K562 (cell line): ENCODE data around the gene CORO6. TPM values are rescaled to one million over a fixed set of nuclear protein-coding genes. Genes with fewer than 3 reads are reported as not detected.

Experiments
- ATF1 ChIP-seq, 2 experiments: fragments of 450-650 bp in 1 of 2; IDR thresholded peaks; 2 replicates each; pipeline ENCODE4 v1.6.1; 2016; ENCODE audit warnings: missing compliant biosample characterization in 1 of 2, missing genetic modification characterization in 1 of 2
- C11orf30 ChIP-seq: fragments of 450-650 bp; IDR thresholded peaks from 2 replicates; pipeline ENCODE4 v1.6.1; 2016; ENCODE audit warnings: low read depth, mild to moderate bottlenecking
- DACH1 ChIP-seq: fragments of 450-650 bp; IDR thresholded peaks from 2 replicates; pipeline ENCODE4 v1.6.1; 2018; ENCODE audit not compliant: partially characterized antibody
- ETS1 ChIP-seq: conservative IDR thresholded peaks from 2 replicates; pipeline ENCODE4 v1.6.1; 2011; ENCODE audit warnings: low read depth, mild to moderate bottlenecking, low read length; ENCODE audit not compliant: control insufficient read depth
- GATAD2B ChIP-seq: fragments of 450-650 bp; IDR thresholded peaks from 2 replicates; pipeline ENCODE4 v1.6.1; 2017; ENCODE audit warnings: mild to moderate bottlenecking, borderline replicate concordance
- HMG20A ChIP-seq: fragments of 450-650 bp; formaldehyde crosslinking; conservative IDR thresholded peaks from 2 replicates; pipeline ENCODE4 v1.4.0; 2020; ENCODE audit warnings: mild to moderate bottlenecking, mixed read lengths
- MYC ChIP-seq, 2 experiments: fragments of 250-450 bp in 1 of 2; sonication (Bioruptor Pico) in 1 of 2; IDR thresholded peaks; 2 replicates each; pipeline versions ENCODE4 v1.5.1 to v1.6.1; 2012 to 2021; ENCODE audit warnings: low read depth in 2 of 2, borderline replicate concordance in 1 of 2, improper control_type of control experiment in 1 of 2, low read length in 1 of 2, mild to moderate bottlenecking in 1 of 2, moderate library complexity in 1 of 2
- NONO ChIP-seq, 2 experiments: fragments of 200-400 bp in 1 of 2; fragments of 450-650 bp in 1 of 2; formaldehyde crosslinking in 1 of 2; IDR thresholded peaks; 2 replicates each; pipeline ENCODE4 v1.6.1; 2017; ENCODE audit warnings: low read depth in 2 of 2, mild to moderate bottlenecking in 2 of 2, moderate library complexity in 2 of 2, low read length in 1 of 2
- RAD21 ChIP-seq, 2 experiments: fragments of 250-450 bp in 1 of 2; fragments of 450-650 bp in 1 of 2; sonication (Bioruptor Pico) in 1 of 2; formaldehyde crosslinking in 1 of 2; IDR thresholded peaks in 1 of 2; conservative IDR thresholded peaks in 1 of 2; 2 replicates each; pipeline versions ENCODE4 v1.4.0 to v1.8.0; 2020 to 2022; ENCODE audit warnings: mild to moderate bottlenecking in 2 of 2, moderate library complexity in 1 of 2
- RUNX1 ChIP-seq: sonication (generic); IDR thresholded peaks from 2 replicates; pipeline ENCODE4 v1.6.1; 2016; ENCODE audit warnings: antibody characterized with exemption, low read depth
- SAP30 ChIP-seq: fragments of 200-600 bp; sonication (generic); IDR thresholded peaks from 2 replicates; pipeline ENCODE4 v1.6.1; 2012; ENCODE audit warnings: borderline replicate concordance, low read depth, mild to moderate bottlenecking, moderate library complexity, low read length, control low read depth, inconsistent platforms; ENCODE audit not compliant: insufficient read depth, poor library complexity, severe bottlenecking
- SMC3 ChIP-seq: conservative IDR thresholded peaks from 2 replicates; pipeline ENCODE4 v1.6.1; 2011; ENCODE audit warnings: low read depth, low read length, improper control_type of control experiment; ENCODE audit not compliant: insufficient read depth
- SRSF7 ChIP-seq: fragments of 200-400 bp; formaldehyde crosslinking; optimal IDR thresholded peaks from 2 replicates; pipeline ENCODE3; 2017; ENCODE audit warnings: mild to moderate bottlenecking, low read depth, low read length
- TOE1 ChIP-seq, 2 experiments: fragments of 450-650 bp in 1 of 2; sonication (generic) in 1 of 2; formaldehyde crosslinking in 1 of 2; IDR thresholded peaks; 2 replicates each; pipeline versions ENCODE4 v1.7.1 to v1.8.0; 2016 to 2022; ENCODE audit warnings: borderline replicate concordance in 2 of 2, mild to moderate bottlenecking in 2 of 2, antibody characterized with exemption in 1 of 2, inconsistent platforms in 1 of 2, low read depth in 1 of 2, missing genetic modification reagents in 1 of 2, moderate library complexity in 1 of 2
- ZFP36 ChIP-seq: fragments of 150-350 bp; IDR thresholded peaks from 2 replicates; pipeline ENCODE4 v1.6.1; 2018; ENCODE audit warnings: low read length, low read depth; ENCODE audit not compliant: partially characterized antibody
- ZNF263 ChIP-seq: sonication (generic); formaldehyde crosslinking; IDR thresholded peaks from 2 replicates; pipeline ENCODE4 v1.8.0; 2022; ENCODE audit warnings: mild to moderate bottlenecking, missing genetic modification reagents, borderline replicate concordance
- polyA plus RNA-seq, 8 experiments: library from polyadenylated mRNA; depleted of rRNA in 4 of 8; stranded (reverse) in 5 of 8; unstranded in 3 of 8; fragments of >200 nt; fragmentation: Nextera tagmentation in 2 of 8; fragmentation: Illumina TruSeq in 1 of 8; extraction: Ambion mirVana in 2 of 8; extraction: Trizol in 1 of 8; gene quantifications; 2 replicates each; pipeline versions ENCODE4 v1.2.1 to v1.2.3, GENCODE V29; 2011 to 2014; ENCODE audit warnings: inconsistent platforms in 1 of 8, missing spikeins in 1 of 8
- total RNA-seq, 7 experiments: library from RNA; depleted of rRNA in 6 of 7; stranded (reverse); fragments of >200 nt in 6 of 7; fragmentation: Illumina TruSeq in 2 of 7; extraction: Trizol in 2 of 7; gene quantifications; 2 replicates each; pipeline versions ENCODE4 v1.2.1 to v1.2.3, GENCODE V29; 2011 to 2021; ENCODE audit warnings: low replicate concordance in 1 of 7
- TF ChIP-seq, protein P1 (sequence below): fragments of 450-650 bp; IDR thresholded peaks from 2 replicates; pipeline ENCODE4 v1.6.1; 2018; ENCODE audit not compliant: partially characterized antibody
- TF ChIP-seq, protein P2 (sequence below): fragments of 250-450 bp; sonication (Bioruptor Pico); IDR thresholded peaks from 2 replicates; pipeline ENCODE4 v1.8.0; 2021; ENCODE audit warnings: mild to moderate bottlenecking, moderate library complexity

The CORO6 gene
- total and polyA plus RNA-seq, 9 of the 15 experiments (the other 6 are each of a cell fraction or from before 2014, with no cell fraction given) = 0.04 to 11.9 (median 2.4) TPM

- TF ChIP-seq, protein P1, sequence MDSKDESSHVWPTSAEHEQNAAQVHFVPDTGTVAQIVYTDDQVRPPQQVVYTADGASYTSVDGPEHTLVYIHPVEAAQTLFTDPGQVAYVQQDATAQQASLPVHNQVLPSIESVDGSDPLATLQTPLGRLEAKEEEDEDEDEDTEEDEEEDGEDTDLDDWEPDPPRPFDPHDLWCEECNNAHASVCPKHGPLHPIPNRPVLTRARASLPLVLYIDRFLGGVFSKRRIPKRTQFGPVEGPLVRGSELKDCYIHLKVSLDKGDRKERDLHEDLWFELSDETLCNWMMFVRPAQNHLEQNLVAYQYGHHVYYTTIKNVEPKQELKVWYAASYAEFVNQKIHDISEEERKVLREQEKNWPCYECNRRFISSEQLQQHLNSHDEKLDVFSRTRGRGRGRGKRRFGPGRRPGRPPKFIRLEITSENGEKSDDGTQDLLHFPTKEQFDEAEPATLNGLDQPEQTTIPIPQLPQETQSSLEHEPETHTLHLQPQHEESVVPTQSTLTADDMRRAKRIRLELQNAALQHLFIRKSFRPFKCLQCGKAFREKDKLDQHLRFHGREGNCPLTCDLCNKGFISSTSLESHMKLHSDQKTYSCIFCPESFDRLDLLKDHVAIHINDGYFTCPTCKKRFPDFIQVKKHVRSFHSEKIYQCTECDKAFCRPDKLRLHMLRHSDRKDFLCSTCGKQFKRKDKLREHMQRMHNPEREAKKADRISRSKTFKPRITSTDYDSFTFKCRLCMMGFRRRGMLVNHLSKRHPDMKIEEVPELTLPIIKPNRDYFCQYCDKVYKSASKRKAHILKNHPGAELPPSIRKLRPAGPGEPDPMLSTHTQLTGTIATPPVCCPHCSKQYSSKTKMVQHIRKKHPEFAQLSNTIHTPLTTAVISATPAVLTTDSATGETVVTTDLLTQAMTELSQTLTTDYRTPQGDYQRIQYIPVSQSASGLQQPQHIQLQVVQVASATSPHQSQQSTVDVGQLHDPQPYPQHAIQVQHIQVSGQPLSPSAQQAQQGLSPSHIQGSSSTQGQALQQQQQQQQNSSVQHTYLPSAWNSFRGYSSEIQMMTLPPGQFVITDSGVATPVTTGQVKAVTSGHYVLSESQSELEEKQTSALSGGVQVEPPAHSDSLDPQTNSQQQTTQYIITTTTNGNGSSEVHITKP = peak; percentile 15
- no peak for TF ChIP-seq RUNX1
- no peak for TF ChIP-seq TOE1 (IDR thresholded peaks at IDR 0.05; ENCODE audit: borderline replicate concordance)
- no peak for TF ChIP-seq TOE1 (CRISPR knock-in tag; IDR thresholded peaks at IDR 0.05; ENCODE audit: borderline replicate concordance, low read depth)
- TF ChIP-seq DACH1 = peak; percentile 68
- TF ChIP-seq ZFP36 = no peak
- no peak for TF ChIP-seq HMG20A (CRISPR knock-in tag)
- no peak for TF ChIP-seq SRSF7
- TF ChIP-seq GATAD2B = peak; percentile 82
- TF ChIP-seq ZNF263 = peak; percentile 61; the same call in 1 of the 2 replicates
- TF ChIP-seq SMC3 = peak; percentile 69
- peak; percentile 46 for TF ChIP-seq SAP30
- TF ChIP-seq MYC (IDR thresholded peaks at IDR 0.05; ENCODE audit: low read depth, low read length) = peak; percentile 56
- TF ChIP-seq MYC (CRISPR knock-in tag; IDR thresholded peaks at IDR 0.05; ENCODE audit: borderline replicate concordance, low read depth) = no peak
- TF ChIP-seq, protein P2, sequence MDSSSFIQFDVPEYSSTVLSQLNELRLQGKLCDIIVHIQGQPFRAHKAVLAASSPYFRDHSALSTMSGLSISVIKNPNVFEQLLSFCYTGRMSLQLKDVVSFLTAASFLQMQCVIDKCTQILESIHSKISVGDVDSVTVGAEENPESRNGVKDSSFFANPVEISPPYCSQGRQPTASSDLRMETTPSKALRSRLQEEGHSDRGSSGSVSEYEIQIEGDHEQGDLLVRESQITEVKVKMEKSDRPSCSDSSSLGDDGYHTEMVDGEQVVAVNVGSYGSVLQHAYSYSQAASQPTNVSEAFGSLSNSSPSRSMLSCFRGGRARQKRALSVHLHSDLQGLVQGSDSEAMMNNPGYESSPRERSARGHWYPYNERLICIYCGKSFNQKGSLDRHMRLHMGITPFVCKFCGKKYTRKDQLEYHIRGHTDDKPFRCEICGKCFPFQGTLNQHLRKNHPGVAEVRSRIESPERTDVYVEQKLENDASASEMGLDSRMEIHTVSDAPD (CRISPR knock-in tag) = no peak
- no peak for TF ChIP-seq NONO (IDR thresholded peaks at IDR 0.05; ENCODE audit: low read depth in 2 of 2, low read length in 1 of 2)
- TF ChIP-seq ETS1 = peak; percentile 57; the same call in 1 of the 2 replicates
- TF ChIP-seq ATF1 (CRISPR knock-in tag; IDR thresholded peaks at IDR 0.05) = no peak
- peak; percentile 46; the same call in 1 of the 2 replicates for TF ChIP-seq ATF1 (tag; IDR thresholded peaks at IDR 0.05)
- TF ChIP-seq C11orf30 = no peak
- peak; percentile 78 to 89 for TF ChIP-seq RAD21 (CRISPR knock-in tag; conservative IDR thresholded peaks at IDR 0.05 in 1 of 2, IDR thresholded peaks at IDR 0.05 in 1 of 2)
These were observed 30.7 kb downstream of the CORO6 start (continued) for GRCh38 chr17:29591737-29592608.
